Transverse colon (tissue), 4 donors: ENCODE measurements around the gene ZBTB7C. TPM values are rescaled to one million over a fixed set of nuclear protein-coding genes. Genes with fewer than 3 reads are reported as not detected.

Experiments
- DNase-seq: peaks from one replicate; pipeline ENCODE4 v3.0.0-alpha.2; 2019
- H3K27ac ChIP-seq, 4 donors: fragments of 200-600 bp; sonication (generic); 2 replicates each; pipeline ENCODE4 v1.5.1; 2016 to 2018; ENCODE audit warnings: inconsistent platforms in 4 of 4
- H3K27me3 ChIP-seq: fragments of 200-600 bp; sonication (generic); 2 replicates; pipeline ENCODE4 v1.5.1; 2017; ENCODE audit warnings: inconsistent platforms
- H3K36me3 ChIP-seq, 4 donors: fragments of 200-600 bp; sonication (generic); 2 replicates each; pipeline ENCODE4 v1.5.1; 2017 to 2019; ENCODE audit warnings: inconsistent platforms in 4 of 4
- H3K4me1 ChIP-seq, 4 donors: fragments of 200-600 bp; sonication (generic); 2 replicates each; pipeline ENCODE4 v1.5.1; 2017 to 2020; ENCODE audit warnings: inconsistent platforms in 4 of 4
- H3K4me3 ChIP-seq, 4 donors: fragments of 200-600 bp; sonication (generic); 1 replicate in 1 of 4; 2 replicates in 3 of 4; pipeline versions ENCODE4 v1.5.1 to v1.6.1; 2017 to 2019; ENCODE audit warnings: inconsistent platforms in 4 of 4
- H3K9me3 ChIP-seq, 2 donors: fragments of 200-600 bp; sonication (generic); 2 replicates each; pipeline ENCODE4 v1.5.1; 2017 to 2019; ENCODE audit warnings: inconsistent platforms in 2 of 2
- EP300 ChIP-seq: sonication (generic); formaldehyde crosslinking; IDR thresholded peaks from one replicate; pipeline ENCODE4 v1.6.1; 2017; ENCODE audit warnings: antibody characterized with exemption, low read depth
- POLR2A ChIP-seq: fragments of 450-650 bp; IDR thresholded peaks from one replicate; pipeline ENCODE4 v1.6.1; 2016; ENCODE audit warnings: antibody characterized with exemption, mild to moderate bottlenecking, moderate library complexity
- POLR2AphosphoS5 ChIP-seq, 3 donors: sonication (generic); formaldehyde crosslinking; IDR thresholded peaks; one replicate each; pipeline ENCODE4 v1.6.1; 2016; ENCODE audit warnings: antibody characterized with exemption in 3 of 3
- WGBS, 2 donors: methylation state at CpG; one replicate each; pipeline ENCODE4 v1.1.5; 2018; ENCODE audit warnings: low coverage in 1 of 2; 5-methylcytosine and 5-hydroxymethylcytosine counted together
- in situ Hi-C, 4 donors: fragments of 200-750 bp; cut with MboI; loops; one replicate each; pipeline versions ENCODE4 v1.15.0 to v1.15.1; 2017; ENCODE audit warnings: low sequenced_read_pairs in 3 of 4, low pct_ligation_motif_present in 1 of 4, low pct_unique_long_range_greater_than_20kb in 1 of 4
- intact Hi-C: fragments of 100-400 bp; cut with DNase I; formaldehyde crosslinking; loops from one replicate; pipeline ENCODE4 v1.15.1; 2023; ENCODE audit warnings: low total_unique reads
- small RNA-seq, 4 donors: library from RNA; depleted of rRNA; stranded (forward); fragments of <200 nt; gene quantifications; one replicate each; pipeline ENCODE3, GENCODE V24; 2016
- total RNA-seq, 4 donors: library from RNA; depleted of rRNA; stranded (reverse); fragments of >200 nt; gene quantifications; one replicate each; pipeline ENCODE4 v1.1.0, GENCODE V29; 2016
- TF ChIP-seq, protein P1 (sequence below), 5 experiments: fragments of 200-600 bp in 3 of 5; fragments of 450-650 bp in 2 of 5; sonication (generic) in 3 of 5; IDR thresholded peaks; 1 replicate in 2 of 5; 2 replicates in 3 of 5; pipeline ENCODE4 v1.5.1; 2016 to 2017; ENCODE audit warnings: antibody characterized with exemption in 5 of 5, inconsistent platforms in 3 of 5, mild to moderate bottlenecking in 2 of 5, moderate library complexity in 1 of 5

The ZBTB7C gene
- total RNA-seq, 4 donors from 2014 or later = 38.4 to 81.2 (median 47.5) TPM

DNA sequence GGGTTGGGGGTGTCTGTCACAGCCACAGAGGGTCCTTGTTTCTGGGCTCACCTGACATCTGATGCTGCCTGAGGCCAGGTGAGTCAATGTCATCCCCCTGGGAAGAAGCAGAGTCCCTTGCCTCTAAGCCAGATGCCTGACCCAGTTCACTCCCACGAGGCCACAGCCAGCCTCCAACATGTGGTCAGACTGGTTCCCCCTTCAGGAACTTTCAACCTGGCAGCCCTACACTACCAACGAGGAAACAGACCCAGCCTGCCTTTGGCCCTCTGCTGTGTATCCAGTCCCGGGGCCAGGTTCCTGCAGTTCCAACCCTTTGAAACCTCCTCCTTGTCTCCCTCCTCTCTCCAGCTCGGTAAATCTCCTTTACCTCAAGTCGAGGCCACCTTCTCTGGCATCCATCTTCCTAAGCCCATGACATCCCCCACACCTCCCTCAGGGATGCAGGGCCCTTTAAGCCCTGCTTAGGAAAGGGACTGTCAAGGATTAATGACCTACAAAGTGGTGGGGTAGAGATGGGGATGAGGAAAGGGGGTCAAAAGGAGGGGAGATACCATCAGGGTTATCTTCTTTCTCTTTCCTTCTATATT lies 429.5 kb downstream of the ZBTB7C start:
- Histone ChIP-seq H3K27ac (no peak overlapping the region), H3K36me3 (no peaks in the 10 kb centered on the region), H3K27me3 (no peaks in the 10 kb centered on the region), H3K4me1 (no peaks in the 10 kb centered on the region), H3K9me3 (no peaks in the 10 kb centered on the region), H3K4me3 (no peak overlapping the region)
- intact Hi-C loops = no loop called here
- in situ Hi-C loops = no loop called here
- 35% methylated on average over 5 of the region's 5 CpGs; no CpG with 5 or more reads in 1 of the 2 donors for WGBS, 2 donors
- no peak for DNase-seq
- no peak for TF ChIP-seq POLR2A
- no peak for TF ChIP-seq EP300
- TF ChIP-seq, protein P1, sequence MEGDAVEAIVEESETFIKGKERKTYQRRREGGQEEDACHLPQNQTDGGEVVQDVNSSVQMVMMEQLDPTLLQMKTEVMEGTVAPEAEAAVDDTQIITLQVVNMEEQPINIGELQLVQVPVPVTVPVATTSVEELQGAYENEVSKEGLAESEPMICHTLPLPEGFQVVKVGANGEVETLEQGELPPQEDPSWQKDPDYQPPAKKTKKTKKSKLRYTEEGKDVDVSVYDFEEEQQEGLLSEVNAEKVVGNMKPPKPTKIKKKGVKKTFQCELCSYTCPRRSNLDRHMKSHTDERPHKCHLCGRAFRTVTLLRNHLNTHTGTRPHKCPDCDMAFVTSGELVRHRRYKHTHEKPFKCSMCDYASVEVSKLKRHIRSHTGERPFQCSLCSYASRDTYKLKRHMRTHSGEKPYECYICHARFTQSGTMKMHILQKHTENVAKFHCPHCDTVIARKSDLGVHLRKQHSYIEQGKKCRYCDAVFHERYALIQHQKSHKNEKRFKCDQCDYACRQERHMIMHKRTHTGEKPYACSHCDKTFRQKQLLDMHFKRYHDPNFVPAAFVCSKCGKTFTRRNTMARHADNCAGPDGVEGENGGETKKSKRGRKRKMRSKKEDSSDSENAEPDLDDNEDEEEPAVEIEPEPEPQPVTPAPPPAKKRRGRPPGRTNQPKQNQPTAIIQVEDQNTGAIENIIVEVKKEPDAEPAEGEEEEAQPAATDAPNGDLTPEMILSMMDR (IDR thresholded peaks at IDR 0.05) = no peak
- no peak for TF ChIP-seq POLR2AphosphoS5 (IDR thresholded peaks at IDR 0.05)

DNA sequence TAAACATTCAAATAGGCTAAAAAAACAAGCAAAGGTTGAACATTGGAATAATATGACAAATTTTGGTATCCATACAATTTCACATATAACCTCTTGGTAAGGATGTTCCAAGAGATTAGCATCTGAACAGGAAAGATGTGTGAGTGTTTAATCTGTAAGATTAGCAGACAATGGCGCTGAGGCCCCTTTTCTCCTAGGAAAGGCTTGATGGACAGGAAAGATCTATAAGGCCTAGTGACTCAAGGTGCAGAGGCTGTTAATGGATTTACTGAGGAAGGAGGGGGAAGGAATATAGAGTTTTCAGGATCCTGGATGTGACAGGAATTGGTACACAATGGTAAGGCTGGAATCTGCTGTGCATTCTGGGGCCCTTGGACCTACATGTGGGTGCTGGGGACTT lies 430.6 kb downstream of the ZBTB7C start:
- 88 to 91% methylated on average over 1 of the region's 1 CpG for WGBS, 2 donors
- no peak overlapping the region for H3K4me3 ChIP-seq
- TF ChIP-seq, protein P1 (IDR thresholded peaks at IDR 0.05) = no peak
- TF ChIP-seq POLR2AphosphoS5 (IDR thresholded peaks at IDR 0.05) = no peak
- TF ChIP-seq EP300 = no peak
- no peak for TF ChIP-seq POLR2A
- H3K9me3 ChIP-seq = no peaks in the 10 kb centered on the region
- H3K27me3 ChIP-seq = no peaks in the 10 kb centered on the region
- in situ Hi-C loops = no loop called here
- intact Hi-C loops = no loop called here
- H3K27ac ChIP-seq = no peak overlapping the region
- DNase-seq = no peak
- H3K4me1 ChIP-seq = no peaks in the 10 kb centered on the region
- no peaks in the 10 kb centered on the region for H3K36me3 ChIP-seq

DNA sequence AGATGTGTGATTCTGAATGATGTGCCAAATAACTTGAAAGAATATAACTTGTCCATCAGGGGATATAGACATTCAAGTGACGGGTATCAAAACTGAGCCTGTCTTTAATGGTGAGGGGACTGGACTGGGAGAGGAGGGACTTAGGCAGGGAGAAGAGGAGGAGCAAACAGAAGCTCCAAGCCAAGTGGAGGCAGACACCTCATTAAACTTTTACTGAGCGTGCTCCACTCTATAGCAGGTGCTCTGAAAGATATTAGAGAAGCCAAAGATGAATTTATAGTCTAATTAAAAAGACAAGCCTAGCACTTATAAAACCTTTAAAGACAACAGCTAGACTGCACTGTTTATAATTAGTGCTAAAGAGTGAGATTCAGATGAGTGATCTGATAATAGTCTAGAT lies 431.0 kb downstream of the ZBTB7C start:
- in situ Hi-C loops = no loop called here
- no peaks in the 10 kb centered on the region for H3K4me1 ChIP-seq
- no peak for DNase-seq
- no peak overlapping the region for H3K4me3 ChIP-seq
- H3K36me3 ChIP-seq = no peaks in the 10 kb centered on the region
- H3K27me3 ChIP-seq = peaks cover 2% of the 10 kb centered on the region
- no peak for TF ChIP-seq POLR2A
- TF ChIP-seq POLR2AphosphoS5 (IDR thresholded peaks at IDR 0.05) = no peak
- TF ChIP-seq, protein P1 (IDR thresholded peaks at IDR 0.05) = no peak
- TF ChIP-seq EP300 = no peak
- intact Hi-C loops = no loop called here
- 70 to 100% methylated on average over 2 of the region's 2 CpGs for WGBS, 2 donors
- no peaks in the 10 kb centered on the region for H3K9me3 ChIP-seq
- no peak overlapping the region for H3K27ac ChIP-seq

Small RNA genes lying within 50 kb of the gene (small RNA-seq; reads per million reads assigned to genes)
- 0 reads per million in 4 donors for gene RNU6-708P

Other genes with a start within 250 kb of the ZBTB7C start
- 10 to 100 TPM; 14.1 to 78.2 (median 18.4) TPM for gene CTIF, start 129.6 kb upstream of the ZBTB7C start, total RNA-seq